ENCODE measurements around the gene TSPAN3.

TSPAN3 gene

GRCh38 chr15:77071305-77072223 lies 655 bp upstream of the TSPAN3 start:
- TF ChIP-seq GATA2 (IDR thresholded peaks at IDR 0.05; ENCODE audit: low read depth, low read length): no peak
- no peak for TF ChIP-seq GATA3 (IDR thresholded peaks at IDR 0.05; ENCODE audit: low read depth, low read length)

GRCh38 chr15:77070180-77070494 lies 772 bp downstream of the TSPAN3 start:
- TF ChIP-seq GATA2 (IDR thresholded peaks at IDR 0.05; ENCODE audit: low read depth, low read length) (no peak), GATA3 (IDR thresholded peaks at IDR 0.05; ENCODE audit: low read depth, low read length) (no peak)

- no peak for TF ChIP-seq GATA2 (IDR thresholded peaks at IDR 0.05; ENCODE audit: low read depth, low read length)
- TF ChIP-seq GATA3 (IDR thresholded peaks at IDR 0.05; ENCODE audit: low read depth, low read length): no peak
These were observed 1.3 kb downstream of the TSPAN3 start for GRCh38 chr15:77069521-77070121.

- no peak for TF ChIP-seq GATA3 (IDR thresholded peaks at IDR 0.05; ENCODE audit: low read depth, low read length)
- no peak for TF ChIP-seq GATA2 (IDR thresholded peaks at IDR 0.05; ENCODE audit: low read depth, low read length)
These were observed 2.3 kb downstream of the TSPAN3 start for GRCh38 chr15:77068633-77069032.

- TF ChIP-seq GATA2 (IDR thresholded peaks at IDR 0.05; ENCODE audit: low read depth, low read length) (no peak), GATA3 (IDR thresholded peaks at IDR 0.05; ENCODE audit: low read depth, low read length) (no peak)
These were observed 3.1 kb downstream of the TSPAN3 start for GRCh38 chr15:77067691-77068367.

- TF ChIP-seq GATA2 (IDR thresholded peaks at IDR 0.05; ENCODE audit: low read depth, low read length): no peak
These were observed 3.8 kb downstream of the TSPAN3 start for GRCh38 chr15:77066971-77067690.

GRCh38 chr15:77064539-77065308 lies 6.2 kb downstream of the TSPAN3 start:
- no peak for TF ChIP-seq GATA3 (IDR thresholded peaks at IDR 0.05; ENCODE audit: low read depth, low read length)
- no peak for TF ChIP-seq GATA2 (IDR thresholded peaks at IDR 0.05; ENCODE audit: low read depth, low read length)

GRCh38 chr15:77064063-77064462 lies 6.8 kb downstream of the TSPAN3 start:
- TF ChIP-seq GATA2 (IDR thresholded peaks at IDR 0.05; ENCODE audit: low read depth, low read length): no peak
- TF ChIP-seq GATA3 (IDR thresholded peaks at IDR 0.05; ENCODE audit: low read depth, low read length): no peak

- TF ChIP-seq GATA3 (IDR thresholded peaks at IDR 0.05; ENCODE audit: low read depth, low read length) (no peak), GATA2 (IDR thresholded peaks at IDR 0.05; ENCODE audit: low read depth, low read length) (no peak)
These were observed 7.7 kb downstream of the TSPAN3 start for GRCh38 chr15:77063249-77063648.

- TF ChIP-seq GATA3 (IDR thresholded peaks at IDR 0.05; ENCODE audit: low read depth, low read length): no peak
- no peak for TF ChIP-seq GATA2 (IDR thresholded peaks at IDR 0.05; ENCODE audit: low read depth, low read length)
These were observed 10.4 kb downstream of the TSPAN3 start for GRCh38 chr15:77060546-77060945.

GRCh38 chr15:77059786-77060361 lies 11.0 kb downstream of the TSPAN3 start:
- no peak for TF ChIP-seq GATA3 (IDR thresholded peaks at IDR 0.05; ENCODE audit: low read depth, low read length)
- no peak for TF ChIP-seq GATA2 (IDR thresholded peaks at IDR 0.05; ENCODE audit: low read depth, low read length)

GRCh38 chr15:77058468-77058867 lies 12.4 kb downstream of the TSPAN3 start:
- TF ChIP-seq GATA3 (IDR thresholded peaks at IDR 0.05; ENCODE audit: low read depth, low read length) (no peak), GATA2 (IDR thresholded peaks at IDR 0.05; ENCODE audit: low read depth, low read length) (no peak)

- no peak for TF ChIP-seq GATA3 (IDR thresholded peaks at IDR 0.05; ENCODE audit: low read depth, low read length)
- no peak for TF ChIP-seq GATA2 (IDR thresholded peaks at IDR 0.05; ENCODE audit: low read depth, low read length)
These were observed 13.2 kb downstream of the TSPAN3 start for GRCh38 chr15:77057685-77058084.
